ENCODE results near the gene BMP6.

BMP6 gene

DNA sequence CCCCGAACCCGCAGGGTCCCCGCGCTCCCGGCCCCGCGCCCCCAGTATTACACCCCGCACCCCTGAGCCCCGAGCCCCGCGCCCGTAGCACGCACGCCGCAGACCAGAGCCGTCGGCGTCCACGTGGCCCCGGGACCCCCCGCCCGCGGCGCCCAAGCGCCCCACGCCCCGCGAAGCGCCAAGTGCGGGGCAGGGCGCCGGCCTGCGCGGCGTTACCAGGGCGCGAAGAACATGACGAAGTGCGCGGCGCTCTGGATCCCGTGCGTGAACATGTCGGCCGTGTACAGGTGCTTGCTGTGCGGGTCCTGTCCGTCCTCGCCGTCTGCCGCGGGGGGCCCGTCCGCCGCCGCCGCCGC lies 184.4 kb downstream of the BMP6 start:
- no peak for DNase-seq

DNA sequence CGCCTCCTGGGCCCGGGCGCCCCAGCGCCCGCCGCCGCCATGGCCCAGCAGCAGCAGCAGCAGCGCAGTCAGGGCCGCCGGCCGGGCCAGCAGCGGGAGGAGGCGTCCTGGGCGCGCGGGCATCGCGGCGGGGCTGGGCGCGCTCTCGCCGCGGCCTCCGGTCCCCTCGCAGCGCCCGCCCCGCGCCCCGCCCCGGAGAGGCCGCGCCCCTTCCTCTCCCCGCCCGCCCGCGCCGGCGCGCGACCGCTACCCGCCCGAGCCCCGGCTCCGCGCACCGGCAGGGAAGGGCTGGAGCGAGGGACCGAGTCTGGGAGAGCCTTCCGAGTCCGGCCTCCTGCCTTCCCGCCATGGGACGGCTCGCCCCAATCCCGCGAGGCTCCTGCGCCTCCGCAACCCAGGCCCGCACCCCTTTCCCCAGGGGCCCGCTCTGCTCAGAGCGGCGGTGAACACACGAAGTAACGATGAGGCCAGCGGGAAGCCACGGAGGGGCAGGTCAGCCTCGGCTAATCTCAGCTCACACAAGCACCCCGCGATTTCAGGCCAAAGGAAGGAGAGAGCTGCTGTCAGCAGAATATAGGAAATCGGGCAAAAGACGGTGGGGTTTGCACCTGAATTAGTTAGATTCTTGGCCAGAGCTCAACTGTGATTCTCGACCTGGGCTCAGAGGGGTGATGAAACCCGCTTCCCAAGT lies 184.9 kb downstream of the BMP6 start, which contains the start of gene TXNDC5:
TXNDC5 (minus strand) TSS at position 135 of the 691 bp plus-strand sequence; CDS start at position 123, 12 bp downstream.
- DNase-seq, result peak; percentile 8

DNA sequence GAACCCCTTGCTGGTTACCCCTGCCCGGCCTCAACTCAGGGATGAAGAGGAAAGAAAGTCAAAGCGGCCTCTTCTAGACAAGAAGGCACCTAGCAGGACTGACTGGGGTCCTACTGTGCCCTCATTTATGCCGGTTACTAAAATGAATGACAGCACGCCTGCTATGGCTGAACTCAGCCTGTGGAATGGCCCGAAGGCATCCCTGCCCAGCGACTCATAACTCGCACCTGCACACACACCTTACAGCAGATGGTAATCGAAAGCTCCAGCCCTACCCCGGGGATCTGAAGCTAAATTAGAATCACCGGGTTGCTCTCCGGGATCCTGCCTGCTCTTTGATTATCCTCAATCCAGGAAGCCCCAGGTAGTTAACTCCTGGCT lies 185.4 kb downstream of the BMP6 start:
- no peak for DNase-seq

DNA sequence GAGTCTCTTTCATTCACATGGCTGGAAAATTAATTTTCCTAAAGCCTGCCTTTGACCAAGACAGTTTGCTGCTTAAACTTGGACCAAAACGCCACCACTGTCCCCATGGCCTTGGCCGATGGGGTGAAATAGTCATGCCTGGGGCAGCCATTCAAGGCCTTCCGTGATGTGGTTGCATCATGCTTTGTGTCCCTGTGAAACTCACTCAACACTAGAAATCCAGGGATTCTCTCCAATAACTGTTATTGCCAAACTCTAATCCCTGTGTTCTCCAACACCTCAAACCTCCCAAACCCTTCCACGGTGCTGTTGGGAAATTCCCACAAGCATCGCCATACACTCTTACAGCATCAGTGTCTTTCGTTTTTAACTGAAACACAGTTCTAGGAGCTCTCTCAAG lies 186.1 kb downstream of the BMP6 start:
- DNase-seq, result no peak

DNA sequence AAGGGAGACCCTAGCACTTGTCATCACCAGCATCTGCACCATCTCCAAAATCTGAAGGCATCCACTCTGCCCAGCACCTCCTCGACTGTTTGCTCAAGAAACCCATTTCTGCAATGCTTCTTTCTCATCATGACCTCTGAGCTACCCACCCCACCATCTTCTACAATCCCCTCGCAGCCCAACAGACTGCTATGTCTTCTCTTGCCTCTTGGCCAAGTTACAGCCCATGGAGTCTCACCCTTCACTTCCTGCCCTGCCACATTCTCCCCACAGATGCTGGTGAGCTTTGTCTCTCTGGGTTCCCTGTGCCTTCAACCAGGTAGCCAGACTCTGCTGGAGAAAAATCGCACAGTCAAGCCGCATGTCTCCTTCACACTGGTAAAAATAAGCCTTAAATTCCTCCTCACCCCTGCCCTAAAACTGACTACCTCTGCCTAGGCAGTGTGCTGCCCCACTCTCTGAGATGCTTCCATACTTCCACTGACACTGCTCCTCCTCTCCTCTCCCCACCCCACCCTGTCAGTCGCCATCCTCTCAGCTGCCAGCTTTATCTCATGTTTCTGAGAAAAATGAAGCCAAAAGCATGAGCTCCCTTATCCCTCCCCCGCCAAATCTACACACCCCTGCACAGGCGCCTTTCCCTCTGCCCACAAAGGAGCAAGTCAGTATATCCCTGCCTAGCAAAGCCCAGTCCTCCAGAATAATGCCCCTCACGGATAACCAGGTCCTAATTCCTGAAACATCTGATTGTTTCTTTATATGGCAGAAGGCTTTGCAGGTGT lies 187.0 kb downstream of the BMP6 start:
- no peak for DNase-seq

DNA sequence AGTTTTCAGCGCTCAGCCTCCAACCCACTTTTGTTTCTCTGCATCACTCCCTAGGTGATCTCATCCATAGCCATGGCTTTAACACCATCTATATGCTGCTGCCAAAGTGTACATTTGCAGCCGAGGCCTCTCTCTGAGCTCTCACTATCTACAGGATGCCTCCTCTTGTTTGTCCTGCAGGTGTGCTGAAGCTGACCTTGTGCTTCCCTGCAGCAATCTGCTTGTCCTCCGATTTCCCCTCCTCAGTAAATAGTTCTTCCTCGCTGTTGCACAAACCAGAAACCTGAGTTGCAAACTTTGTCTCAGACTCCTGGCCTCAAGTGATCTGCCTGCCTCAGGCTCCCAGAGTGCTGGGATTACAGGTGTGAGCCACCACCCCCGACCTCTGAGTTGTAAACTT lies 188.4 kb downstream of the BMP6 start:
- no peak for DNase-seq

DNA sequence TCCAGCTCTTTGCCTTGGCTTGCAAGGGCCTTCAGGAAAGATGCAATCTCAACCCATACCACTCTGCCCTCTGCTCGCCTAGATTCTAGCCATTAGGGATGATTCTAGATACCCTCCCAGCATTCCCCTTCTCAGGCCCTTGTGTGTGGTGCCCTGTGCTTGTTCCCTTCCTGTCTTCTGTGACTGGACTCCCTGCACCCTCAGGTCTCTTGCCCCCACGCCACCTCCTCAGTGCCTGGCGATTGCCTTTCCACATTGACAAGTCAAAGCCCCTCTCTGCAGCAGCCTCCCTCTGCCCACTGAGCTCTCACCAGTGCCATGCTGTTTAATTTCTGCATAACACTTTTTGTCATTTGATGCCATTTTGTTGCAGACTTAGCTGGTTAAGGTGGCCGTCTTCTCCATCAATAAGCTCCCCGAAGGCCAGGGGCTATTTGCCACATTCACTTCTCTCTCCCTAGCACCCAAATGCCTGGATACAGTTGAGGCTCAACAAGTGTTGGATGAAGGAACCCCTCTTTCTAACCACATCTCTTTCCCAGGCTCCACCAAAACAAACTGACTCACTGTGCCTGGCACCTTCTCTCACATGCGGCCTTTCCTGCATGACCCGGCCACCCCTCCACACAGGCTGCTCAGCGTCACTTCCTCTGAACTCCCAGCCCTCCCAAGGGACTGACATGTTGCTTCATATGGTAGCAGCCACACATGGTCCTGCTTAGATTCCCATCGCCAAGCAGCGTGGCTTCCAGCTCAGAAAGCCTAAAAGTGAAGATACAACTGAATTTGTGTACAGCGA lies 189.3 kb downstream of the BMP6 start:
- no peak for DNase-seq

DNA sequence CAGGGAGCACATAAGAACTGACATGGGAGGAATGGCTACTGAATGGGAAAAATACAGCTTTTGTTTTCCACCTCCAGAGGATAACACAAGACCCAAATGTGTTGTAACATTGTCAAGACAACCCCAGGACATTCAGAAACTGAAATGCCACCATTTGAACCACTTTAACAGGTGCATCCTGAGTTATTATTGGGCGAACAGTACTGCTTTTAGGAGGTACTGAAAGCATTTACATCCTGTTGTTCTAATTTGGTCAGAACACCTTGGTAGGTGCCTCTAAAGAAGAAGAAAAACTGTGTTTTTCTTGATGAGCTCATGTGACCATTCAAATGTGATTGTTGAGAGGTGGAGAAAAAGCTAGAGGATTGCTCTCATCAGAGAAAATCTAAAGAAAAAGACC lies 191.1 kb downstream of the BMP6 start:
- DNase-seq, result no peak

DNA sequence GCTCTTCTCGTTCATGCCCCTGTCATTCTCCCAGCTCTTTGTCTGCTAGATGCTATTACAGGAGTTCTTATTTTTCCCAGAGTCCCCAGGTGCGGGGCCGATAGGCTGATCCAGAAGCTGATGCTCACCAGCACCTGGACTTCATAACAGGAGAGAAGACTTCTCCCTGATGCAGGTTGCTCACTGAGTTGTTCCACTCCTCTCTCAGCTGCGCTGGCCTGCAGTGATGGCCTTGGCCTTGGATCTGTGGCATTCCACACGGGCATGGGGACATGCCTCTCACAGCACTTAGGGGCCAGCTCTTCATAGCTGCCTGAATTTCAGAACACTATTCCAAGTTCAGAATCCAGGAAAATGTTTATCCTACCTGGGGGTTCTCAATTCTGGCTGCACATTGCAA lies 191.8 kb downstream of the BMP6 start:
- DNase-seq, result no peak

DNA sequence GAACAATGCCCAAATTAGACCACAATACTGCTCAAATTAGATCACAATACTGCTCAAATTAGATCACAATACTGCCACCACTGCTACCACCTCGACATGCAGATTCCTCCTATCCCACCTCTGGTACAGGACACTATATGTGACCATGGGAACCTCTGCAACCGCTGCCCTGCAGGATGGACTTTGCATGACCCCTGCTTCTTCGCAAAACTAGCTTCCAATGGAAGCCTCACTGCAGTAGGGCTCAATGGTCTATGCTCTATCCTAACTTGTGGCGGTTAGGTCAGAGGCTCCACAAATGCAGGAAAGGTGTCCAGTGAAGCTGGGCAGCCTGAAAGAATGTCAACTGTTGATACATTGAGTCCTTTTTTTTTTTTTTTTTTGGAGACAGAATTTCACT lies 192.5 kb downstream of the BMP6 start:
- no peak for DNase-seq

DNA sequence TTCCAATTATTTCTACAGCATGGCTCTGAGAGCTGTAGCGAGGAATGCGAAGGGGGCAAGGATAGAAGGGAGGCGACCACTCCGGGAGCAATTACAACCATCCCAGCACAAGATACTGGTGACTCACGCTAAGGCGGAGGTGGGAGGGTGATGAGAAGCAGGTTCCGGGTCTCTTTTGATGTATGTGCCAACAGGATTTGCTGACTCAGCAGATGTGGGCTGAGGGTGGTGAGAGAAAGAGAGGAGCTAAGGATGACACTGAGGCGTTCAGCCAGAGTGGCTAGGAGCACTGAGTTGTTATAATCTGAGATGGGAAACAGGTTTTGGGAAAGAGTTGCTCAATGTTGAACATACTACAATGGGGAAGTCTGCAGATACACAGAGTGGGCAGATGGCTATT lies 194.0 kb downstream of the BMP6 start:
- no peak for DNase-seq

DNA sequence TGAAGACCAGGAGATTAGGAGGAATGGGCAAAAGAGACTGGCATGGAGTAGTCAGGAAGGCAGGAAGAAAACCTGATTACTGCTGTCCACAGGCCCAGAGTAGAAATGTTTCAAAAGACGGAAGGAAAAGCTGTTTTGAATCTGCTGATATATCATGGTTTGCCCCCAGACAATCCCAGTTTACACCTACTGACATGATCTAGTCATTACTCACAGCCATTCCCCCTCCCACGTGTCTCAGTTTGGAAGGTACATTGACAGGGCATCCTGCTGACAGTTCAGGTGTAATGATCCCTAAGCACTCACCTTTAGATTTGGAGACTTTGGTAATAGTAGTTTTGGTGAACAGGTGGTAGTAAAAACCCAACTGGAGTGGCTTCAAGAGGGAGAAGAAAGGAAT lies 194.5 kb downstream of the BMP6 start:
- no peak for DNase-seq

DNA sequence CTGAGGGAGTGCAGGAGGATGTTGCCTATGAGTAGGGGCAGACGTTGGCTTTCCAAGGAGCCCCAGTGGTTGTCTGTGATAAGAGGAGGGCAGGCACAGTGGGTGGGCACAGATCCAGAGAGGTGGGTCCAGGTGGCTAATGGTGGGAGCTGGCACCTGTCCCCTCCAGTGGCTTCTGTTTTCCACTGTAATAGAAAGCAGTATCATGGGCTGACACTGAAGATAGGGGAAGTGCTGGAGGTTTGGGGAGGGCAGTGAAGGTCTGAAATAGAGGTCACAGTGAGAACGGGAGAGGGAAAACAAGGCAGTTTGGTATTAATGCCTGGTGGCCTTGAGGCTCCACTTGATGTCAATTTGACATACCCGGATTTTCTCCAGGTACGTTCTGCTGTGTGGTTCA lies 195.1 kb downstream of the BMP6 start:
- no peak for DNase-seq

DNA sequence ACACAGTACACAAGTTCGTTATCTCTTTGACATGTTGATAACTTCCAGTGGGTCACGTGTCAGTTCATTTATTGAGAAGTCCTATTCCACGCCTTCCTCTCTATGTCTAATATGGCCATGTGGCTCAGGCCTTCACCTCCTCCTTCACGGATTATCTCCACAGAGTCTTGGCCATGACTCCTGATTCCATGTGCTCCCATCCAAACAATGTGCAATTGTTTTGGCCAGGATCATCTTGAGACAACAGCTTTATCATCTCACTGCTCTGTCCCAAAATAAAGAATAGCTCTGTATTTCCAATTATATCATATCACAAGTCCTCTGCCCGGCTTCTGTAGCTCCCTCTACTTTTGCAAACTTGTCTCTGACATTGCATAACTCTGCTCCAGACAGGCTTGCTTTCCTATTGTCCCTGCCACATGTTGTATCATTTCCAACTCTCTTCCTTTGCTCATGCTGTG lies 195.8 kb downstream of the BMP6 start:
- no peak for DNase-seq

DNA sequence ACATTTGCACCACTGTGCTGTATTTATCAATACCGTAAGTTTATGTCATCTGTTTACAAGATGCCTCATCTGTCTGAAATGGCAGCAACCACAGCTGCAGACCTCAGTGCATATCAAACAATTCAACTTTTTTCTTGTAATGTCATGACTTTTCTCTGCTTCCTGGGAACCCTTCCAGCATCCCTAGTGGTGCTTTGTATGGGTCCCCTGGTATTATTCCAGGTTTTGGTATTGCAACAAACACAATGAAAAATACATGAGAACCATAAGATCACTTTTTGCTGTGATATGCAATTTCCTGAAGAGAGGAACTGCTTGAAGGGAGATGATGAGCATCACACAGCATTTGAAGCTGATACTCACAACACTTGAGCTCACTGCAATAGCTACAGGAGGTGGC lies 196.7 kb downstream of the BMP6 start:
- DNase-seq, result no peak

DNA sequence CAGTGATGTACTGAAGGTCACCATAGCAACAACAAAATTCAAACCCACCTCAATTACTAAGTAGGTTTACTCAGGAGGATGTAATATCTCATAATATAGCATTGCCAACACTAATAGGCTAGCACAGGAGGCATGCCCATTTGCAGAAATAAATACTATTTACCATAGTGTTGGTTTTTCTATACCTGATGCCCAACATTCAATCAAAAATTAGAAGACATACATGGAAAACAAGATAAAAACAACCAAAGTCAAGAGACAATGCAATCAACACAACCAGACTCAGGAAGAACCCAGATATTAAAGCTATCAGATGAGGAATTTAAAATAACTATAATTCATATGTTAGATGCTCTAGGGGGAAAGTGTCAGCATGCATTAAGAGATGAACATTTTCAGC lies 199.0 kb downstream of the BMP6 start:
- DNase-seq, result no peak
